ENCODE data around the gene MYOG.

MYOG gene

GRCh38 chr1:203073469-203073868 is 12.3 kb downstream of the MYOG start:
- peaks cover 59% of the 10 kb centered on the region for H3K27me3 Mint-ChIP-seq (ENCODE audit: low read depth, poor library complexity)
- no peak overlapping the region for H3K4me3 Mint-ChIP-seq

GRCh38 chr1:203072911-203073310 is 12.9 kb downstream of the MYOG start:
- Mint-ChIP-seq H3K27ac (no peak overlapping the region), H3K9me3 (peaks cover 3% of the 10 kb centered on the region), H3K36me3 (ENCODE audit: low read depth) (peaks cover 56% of the 10 kb centered on the region), H3K4me1 (peaks cover 13% of the 10 kb centered on the region), H3K4me3 (no peak overlapping the region), H3K27me3 (ENCODE audit: low read depth, poor library complexity) (peaks cover 55% of the 10 kb centered on the region)
- no peak for DNase-seq
- TF ChIP-seq CTCF (IDR thresholded peaks at IDR 0.05) = no peak

More at GRCh38 chr1:203073469-203073868, 12.3 kb downstream of the MYOG start:
- Mint-ChIP-seq H3K27ac (no peak overlapping the region), H3K9me3 (peaks cover 3% of the 10 kb centered on the region), H3K4me1 (peaks cover 13% of the 10 kb centered on the region), H3K36me3 (ENCODE audit: low read depth) (peaks cover 58% of the 10 kb centered on the region)
- DNase-seq = no peak
- TF ChIP-seq CTCF (IDR thresholded peaks at IDR 0.05) = no peak

- DNase-seq = no peak
- H3K36me3 Mint-ChIP-seq (ENCODE audit: low read depth) = peaks cover 56% of the 10 kb centered on the region
- H3K4me1 Mint-ChIP-seq = peaks cover 13% of the 10 kb centered on the region
- no peak overlapping the region for H3K4me3 Mint-ChIP-seq
- peaks cover 47% of the 10 kb centered on the region for H3K27me3 Mint-ChIP-seq (ENCODE audit: low read depth, poor library complexity)
- H3K9me3 Mint-ChIP-seq = peaks cover 3% of the 10 kb centered on the region
- no peak overlapping the region for H3K27ac Mint-ChIP-seq
- no peak for TF ChIP-seq CTCF (IDR thresholded peaks at IDR 0.05)
These were observed 13.7 kb downstream of the MYOG start for GRCh38 chr1:203072002-203072602.

GRCh38 chr1:203069030-203069747 is 16.6 kb downstream of the MYOG start:
- H3K4me1 Mint-ChIP-seq = peaks cover 8% of the 10 kb centered on the region

GRCh38 chr1:203066965-203067364 is 18.8 kb downstream of the MYOG start:
- Mint-ChIP-seq H3K9me3 (peaks cover under 1% of the 10 kb centered on the region), H3K27me3 (ENCODE audit: low read depth, poor library complexity) (peaks cover 8% of the 10 kb centered on the region), H3K36me3 (ENCODE audit: low read depth) (peaks cover 54% of the 10 kb centered on the region), H3K4me1 (peaks cover 16% of the 10 kb centered on the region), H3K27ac (no peak overlapping the region), H3K4me3 (no peak overlapping the region)
- TF ChIP-seq CTCF (IDR thresholded peaks at IDR 0.05) = no peak
- no peak for DNase-seq

More at GRCh38 chr1:203069030-203069747, 16.6 kb downstream of the MYOG start:
- DNase-seq = no peak
- Mint-ChIP-seq H3K9me3 (no peaks in the 10 kb centered on the region), H3K27ac (no peak overlapping the region), H3K4me3 (no peak overlapping the region), H3K36me3 (ENCODE audit: low read depth) (peaks cover 59% of the 10 kb centered on the region), H3K27me3 (ENCODE audit: low read depth, poor library complexity) (peaks cover 18% of the 10 kb centered on the region)
- TF ChIP-seq CTCF (IDR thresholded peaks at IDR 0.05) = no peak

All from nephron progenitor cell (in vitro differentiated cells).